HFFc6 (cell line): ENCODE measurements around the gene WFDC2. TPM values are rescaled to one million over a fixed set of nuclear protein-coding genes. Genes with fewer than 3 reads are reported as not detected.
A peak's percentile ranks its signal among the peaks of the same experiment; 100 is the strongest.

Experiments
- DNase-seq: peaks from one replicate; pipeline ENCODE4 v3.0.0-alpha.2; 2018
- H3K27ac Mint-ChIP-seq: 2 replicates; pipeline ENCODE4 v1.8.0; 2020; ENCODE audit warnings: mild to moderate bottlenecking, mixed read lengths
- H3K27me3 Mint-ChIP-seq: 2 replicates; pipeline ENCODE4 v1.8.0; 2021; ENCODE audit warnings: mild to moderate bottlenecking, moderate library complexity, mixed read lengths; ENCODE audit not compliant: insufficient read depth
- H3K36me3 Mint-ChIP-seq: 2 replicates; pipeline ENCODE4 v1.8.0; 2021; ENCODE audit warnings: low read depth, mixed read lengths
- H3K4me1 Mint-ChIP-seq: 2 replicates; pipeline ENCODE4 v1.8.0; 2020; ENCODE audit warnings: low read depth, mixed read lengths
- H3K4me3 Mint-ChIP-seq: 2 replicates; pipeline ENCODE4 v1.8.0; 2020; ENCODE audit warnings: mild to moderate bottlenecking, moderate library complexity, mixed read lengths
- H3K9me3 Mint-ChIP-seq: 2 replicates; pipeline ENCODE4 v1.8.0; 2020; ENCODE audit warnings: mild to moderate bottlenecking, mixed read lengths
- total RNA-seq, 6 experiments: library from RNA; stranded (reverse); fragmentation: NEBNext Ultra II Directional; extraction: Animal tissue kit (Norgen Biotek cat#: 25700); gene quantifications; 2 replicates in 1 of 6; 3 replicates in 5 of 6; pipeline ENCODE4 v1.2.3, GENCODE V29; 2021
- TF ChIP-seq, protein P1 (sequence below): fragments of 200-600 bp; sonication (generic); IDR thresholded peaks from 2 replicates; pipeline ENCODE4 v1.5.0; 2021; ENCODE audit warnings: antibody characterized with exemption, mild to moderate bottlenecking

WFDC2 gene
- total RNA-seq, 6 experiments from 2014 or later = 0.97 TPM; not detected in 5

DNA sequence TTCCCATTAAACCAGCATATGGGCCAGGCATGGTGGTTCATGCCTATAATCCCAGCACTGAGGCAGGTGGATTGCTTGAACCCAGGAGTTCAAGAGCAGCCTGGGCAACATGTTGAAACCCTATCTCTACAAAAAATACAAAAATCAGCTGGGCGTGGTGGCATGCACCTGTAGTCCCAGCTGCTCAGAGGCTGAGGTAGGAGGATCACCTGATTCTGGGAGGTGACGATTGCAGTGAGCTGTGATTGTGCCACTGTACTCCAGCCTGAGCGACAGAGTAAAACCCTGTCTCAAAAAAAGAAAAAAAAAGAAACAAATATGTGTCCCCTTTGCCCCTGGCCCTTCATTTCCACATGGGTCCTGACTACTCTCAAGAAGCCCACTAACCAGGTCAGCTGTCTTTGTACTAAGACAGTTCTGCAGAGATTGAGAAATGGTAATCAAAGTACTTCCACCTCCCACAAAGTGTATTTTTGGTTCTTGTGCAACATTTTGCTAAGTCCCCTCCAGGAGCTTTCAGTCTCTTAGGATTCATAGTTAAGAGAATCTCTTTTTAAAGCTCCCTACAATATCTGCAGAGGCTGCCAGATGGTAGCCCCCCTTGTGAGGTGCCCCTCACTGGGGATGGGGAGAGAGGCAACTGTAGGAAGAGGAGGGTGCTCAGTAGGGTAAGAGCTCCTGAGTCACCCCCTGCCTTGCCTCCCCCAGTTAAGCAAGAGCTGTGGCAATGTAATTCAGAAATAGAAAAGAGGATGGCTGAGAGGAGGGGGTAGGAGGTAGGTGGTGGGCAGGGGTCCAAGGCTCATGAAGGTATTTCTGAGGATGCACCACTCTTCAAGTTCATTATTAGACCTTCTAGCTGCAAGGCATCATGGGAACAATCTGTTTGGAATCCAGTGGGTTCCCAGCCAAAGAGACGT lies 16.5 kb upstream of the WFDC2 start:
- H3K4me1 Mint-ChIP-seq = peaks cover 5% of the 10 kb centered on the region; the same call in 1 of the 2 replicates
- TF ChIP-seq, protein P1, sequence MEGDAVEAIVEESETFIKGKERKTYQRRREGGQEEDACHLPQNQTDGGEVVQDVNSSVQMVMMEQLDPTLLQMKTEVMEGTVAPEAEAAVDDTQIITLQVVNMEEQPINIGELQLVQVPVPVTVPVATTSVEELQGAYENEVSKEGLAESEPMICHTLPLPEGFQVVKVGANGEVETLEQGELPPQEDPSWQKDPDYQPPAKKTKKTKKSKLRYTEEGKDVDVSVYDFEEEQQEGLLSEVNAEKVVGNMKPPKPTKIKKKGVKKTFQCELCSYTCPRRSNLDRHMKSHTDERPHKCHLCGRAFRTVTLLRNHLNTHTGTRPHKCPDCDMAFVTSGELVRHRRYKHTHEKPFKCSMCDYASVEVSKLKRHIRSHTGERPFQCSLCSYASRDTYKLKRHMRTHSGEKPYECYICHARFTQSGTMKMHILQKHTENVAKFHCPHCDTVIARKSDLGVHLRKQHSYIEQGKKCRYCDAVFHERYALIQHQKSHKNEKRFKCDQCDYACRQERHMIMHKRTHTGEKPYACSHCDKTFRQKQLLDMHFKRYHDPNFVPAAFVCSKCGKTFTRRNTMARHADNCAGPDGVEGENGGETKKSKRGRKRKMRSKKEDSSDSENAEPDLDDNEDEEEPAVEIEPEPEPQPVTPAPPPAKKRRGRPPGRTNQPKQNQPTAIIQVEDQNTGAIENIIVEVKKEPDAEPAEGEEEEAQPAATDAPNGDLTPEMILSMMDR = no peak
- DNase-seq = no peak
- no peak overlapping the region for H3K27ac Mint-ChIP-seq
- H3K36me3 Mint-ChIP-seq = no peaks in the 10 kb centered on the region
- no peak overlapping the region for H3K4me3 Mint-ChIP-seq
- H3K27me3 Mint-ChIP-seq = peaks cover 15% of the 10 kb centered on the region
- no peaks in the 10 kb centered on the region for H3K9me3 Mint-ChIP-seq

DNA sequence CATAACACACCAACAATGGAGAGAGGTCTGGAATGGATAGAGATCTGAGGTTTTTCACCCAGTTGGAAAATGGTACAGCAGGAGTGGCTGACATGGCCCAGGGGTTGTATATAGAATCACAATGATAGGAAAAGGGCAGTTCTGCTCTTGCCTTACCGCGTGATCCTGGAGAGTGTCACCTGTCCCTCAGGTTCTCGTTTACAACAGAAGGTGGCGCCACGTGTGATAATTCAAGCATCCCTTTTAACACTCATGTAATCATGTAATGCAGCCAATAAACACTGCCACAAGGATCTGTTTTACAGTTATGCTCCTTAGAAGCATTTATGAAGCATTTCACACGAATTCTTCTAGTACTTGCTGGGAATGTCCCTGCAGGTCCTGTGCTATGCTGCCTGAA lies 12.9 kb upstream of the WFDC2 start:
- TF ChIP-seq, protein P1 = peak; percentile 46
- Mint-ChIP-seq H3K36me3 (no peaks in the 10 kb centered on the region), H3K4me3 (no peak overlapping the region), H3K9me3 (no peaks in the 10 kb centered on the region), H3K4me1 (no peaks in the 10 kb centered on the region), H3K27ac (no peak overlapping the region), H3K27me3 (peaks cover 18% of the 10 kb centered on the region)
- DNase-seq = no peak

DNA sequence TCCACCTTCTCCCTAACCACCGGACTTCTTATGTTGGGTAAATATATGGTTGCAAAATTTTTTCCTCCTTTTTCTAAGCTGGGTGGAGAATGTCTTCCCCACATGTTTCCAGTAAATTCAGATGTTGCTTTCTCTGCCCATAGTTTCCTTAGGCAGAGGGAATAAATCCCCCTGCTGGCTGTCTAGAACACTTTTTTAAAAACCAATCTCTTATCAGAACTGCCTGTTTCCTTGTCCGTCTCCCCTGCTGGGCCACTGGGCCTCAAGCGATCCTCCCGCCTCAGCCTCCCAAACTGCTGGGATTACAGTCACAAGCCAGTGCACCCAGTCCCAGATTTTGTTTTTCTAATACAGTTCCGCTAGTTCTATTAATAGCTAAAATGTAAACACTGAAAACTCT lies 9.9 kb upstream of the WFDC2 start:
- Mint-ChIP-seq H3K4me3 (no peak overlapping the region), H3K36me3 (no peaks in the 10 kb centered on the region), H3K4me1 (no peaks in the 10 kb centered on the region), H3K27ac (no peak overlapping the region), H3K27me3 (peaks cover 18% of the 10 kb centered on the region), H3K9me3 (no peaks in the 10 kb centered on the region)
- TF ChIP-seq, protein P1 = peak; percentile 56
- DNase-seq = peak; percentile 18

DNA sequence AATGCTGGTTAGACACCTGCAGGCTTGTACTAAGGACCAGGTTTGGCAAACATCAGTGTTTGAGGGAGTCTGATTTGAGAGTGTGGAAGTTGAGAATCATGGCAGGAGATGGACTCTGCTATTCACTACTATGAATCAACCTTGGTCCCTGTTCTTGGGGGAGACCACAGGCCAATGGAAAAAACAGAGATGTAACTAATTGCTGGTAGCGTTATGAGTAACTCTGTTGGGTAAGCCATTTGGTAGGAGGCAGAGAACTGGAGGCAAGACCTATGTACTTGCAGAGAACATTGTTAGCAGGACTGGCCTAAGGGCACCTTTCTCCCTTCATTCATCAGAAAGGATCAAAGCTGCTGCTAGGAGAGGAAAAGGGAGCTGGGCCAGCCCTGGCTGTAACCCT lies 8.3 kb upstream of the WFDC2 start:
- no peak overlapping the region for H3K4me3 Mint-ChIP-seq
- no peak overlapping the region for H3K27ac Mint-ChIP-seq
- H3K9me3 Mint-ChIP-seq = no peaks in the 10 kb centered on the region
- no peaks in the 10 kb centered on the region for H3K4me1 Mint-ChIP-seq
- TF ChIP-seq, protein P1 = no peak
- no peak for DNase-seq
- peaks cover 18% of the 10 kb centered on the region for H3K27me3 Mint-ChIP-seq
- H3K36me3 Mint-ChIP-seq = no peaks in the 10 kb centered on the region

DNA sequence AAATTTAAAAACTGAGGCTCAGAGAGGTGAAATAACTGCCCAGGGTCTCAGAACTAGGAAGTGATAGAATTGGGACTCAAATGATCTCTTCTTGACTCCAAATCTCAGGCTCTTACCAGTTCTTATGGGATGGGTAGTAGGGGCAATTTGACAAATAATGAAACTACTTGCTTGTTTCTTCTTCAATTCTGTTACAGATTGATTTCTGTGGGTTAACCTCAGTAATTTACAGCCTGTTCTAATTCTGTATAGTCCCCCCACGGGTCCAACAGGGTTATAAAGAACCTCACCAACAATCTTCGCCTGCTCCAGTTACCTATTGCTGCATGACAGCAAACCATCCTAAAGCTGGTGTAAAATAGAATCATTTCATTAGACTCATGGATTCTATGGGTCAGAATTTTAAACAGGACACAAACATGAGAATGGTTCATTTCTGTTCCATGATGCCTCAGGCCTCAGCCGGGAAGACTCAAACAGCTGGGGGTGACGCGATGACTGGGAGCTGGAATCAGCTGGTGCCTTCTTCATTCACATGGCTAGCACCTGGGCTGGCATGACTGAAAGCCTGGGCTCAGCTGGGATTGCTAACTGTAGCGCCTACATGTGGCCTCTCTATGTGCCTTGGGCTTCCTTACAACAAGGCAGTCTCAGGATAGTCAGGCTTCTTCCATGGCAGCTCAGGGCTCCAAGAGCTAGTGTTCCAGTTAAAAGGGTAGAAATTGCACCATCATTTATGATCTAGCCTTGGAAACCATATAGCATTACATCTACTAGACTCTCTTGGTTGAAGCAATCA lies 6.6 kb upstream of the WFDC2 start:
- DNase-seq = no peak
- TF ChIP-seq, protein P1 = no peak
- H3K27me3 Mint-ChIP-seq = peaks cover 14% of the 10 kb centered on the region
- no peaks in the 10 kb centered on the region for H3K36me3 Mint-ChIP-seq
- no peak overlapping the region for H3K4me3 Mint-ChIP-seq
- H3K9me3 Mint-ChIP-seq = no peaks in the 10 kb centered on the region
- H3K4me1 Mint-ChIP-seq = no peaks in the 10 kb centered on the region
- no peak overlapping the region for H3K27ac Mint-ChIP-seq
